ENCODE data around the gene TIPARP. TPM values are rescaled to one million over a fixed set of nuclear protein-coding genes. Genes with fewer than 3 reads are reported as not detected.
"Not testable (repeated sequence)": the region's sequence is repeated elsewhere in the genome, so short reads cannot be mapped to it uniquely, and the experiment has no call there.

Gene TIPARP
- total RNA-seq, 1 donor = 67.1 TPM

DNA sequence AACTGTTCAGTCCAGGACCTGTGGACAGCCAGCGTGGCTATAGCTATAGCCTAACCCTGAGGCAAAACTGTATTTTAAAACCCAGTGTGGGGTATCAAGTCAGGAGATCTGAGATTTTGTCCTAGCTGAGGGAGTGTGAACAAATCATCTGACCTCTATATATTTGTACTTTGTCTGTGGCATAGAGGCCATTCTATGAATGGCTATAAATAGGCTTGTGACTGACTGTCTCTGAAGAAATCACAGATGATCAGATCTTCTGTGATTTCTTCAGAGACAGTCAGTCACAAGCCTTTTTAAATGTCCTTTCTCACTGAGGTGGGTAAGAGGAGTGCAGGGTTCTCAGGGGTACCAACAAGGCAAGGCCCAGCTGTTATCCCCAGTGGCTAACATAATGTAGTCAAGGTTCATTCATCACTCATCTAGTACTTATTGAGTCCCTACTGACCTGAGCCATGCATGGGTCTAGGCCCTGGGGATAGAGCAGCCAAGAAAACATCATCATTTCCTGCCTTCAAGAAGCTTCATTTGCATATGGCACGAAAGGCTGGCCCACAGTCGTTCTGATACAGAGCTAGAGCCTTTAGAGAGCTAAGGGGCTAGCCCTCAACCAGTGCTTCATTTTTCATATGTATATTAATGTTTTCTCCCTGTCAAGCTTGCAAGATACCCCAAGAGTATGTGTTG lies 53.3 kb downstream of the TIPARP start:
- DNase-seq (ENCODE audit: low read depth) = no peak
- TF ChIP-seq, protein P1, sequence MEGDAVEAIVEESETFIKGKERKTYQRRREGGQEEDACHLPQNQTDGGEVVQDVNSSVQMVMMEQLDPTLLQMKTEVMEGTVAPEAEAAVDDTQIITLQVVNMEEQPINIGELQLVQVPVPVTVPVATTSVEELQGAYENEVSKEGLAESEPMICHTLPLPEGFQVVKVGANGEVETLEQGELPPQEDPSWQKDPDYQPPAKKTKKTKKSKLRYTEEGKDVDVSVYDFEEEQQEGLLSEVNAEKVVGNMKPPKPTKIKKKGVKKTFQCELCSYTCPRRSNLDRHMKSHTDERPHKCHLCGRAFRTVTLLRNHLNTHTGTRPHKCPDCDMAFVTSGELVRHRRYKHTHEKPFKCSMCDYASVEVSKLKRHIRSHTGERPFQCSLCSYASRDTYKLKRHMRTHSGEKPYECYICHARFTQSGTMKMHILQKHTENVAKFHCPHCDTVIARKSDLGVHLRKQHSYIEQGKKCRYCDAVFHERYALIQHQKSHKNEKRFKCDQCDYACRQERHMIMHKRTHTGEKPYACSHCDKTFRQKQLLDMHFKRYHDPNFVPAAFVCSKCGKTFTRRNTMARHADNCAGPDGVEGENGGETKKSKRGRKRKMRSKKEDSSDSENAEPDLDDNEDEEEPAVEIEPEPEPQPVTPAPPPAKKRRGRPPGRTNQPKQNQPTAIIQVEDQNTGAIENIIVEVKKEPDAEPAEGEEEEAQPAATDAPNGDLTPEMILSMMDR (IDR thresholded peaks at IDR 0.05; ENCODE audit: insufficient read depth, low read length) = no peak
- no peak overlapping the region for H3K4me3 ChIP-seq (ENCODE audit: low read depth, low read length)

DNA sequence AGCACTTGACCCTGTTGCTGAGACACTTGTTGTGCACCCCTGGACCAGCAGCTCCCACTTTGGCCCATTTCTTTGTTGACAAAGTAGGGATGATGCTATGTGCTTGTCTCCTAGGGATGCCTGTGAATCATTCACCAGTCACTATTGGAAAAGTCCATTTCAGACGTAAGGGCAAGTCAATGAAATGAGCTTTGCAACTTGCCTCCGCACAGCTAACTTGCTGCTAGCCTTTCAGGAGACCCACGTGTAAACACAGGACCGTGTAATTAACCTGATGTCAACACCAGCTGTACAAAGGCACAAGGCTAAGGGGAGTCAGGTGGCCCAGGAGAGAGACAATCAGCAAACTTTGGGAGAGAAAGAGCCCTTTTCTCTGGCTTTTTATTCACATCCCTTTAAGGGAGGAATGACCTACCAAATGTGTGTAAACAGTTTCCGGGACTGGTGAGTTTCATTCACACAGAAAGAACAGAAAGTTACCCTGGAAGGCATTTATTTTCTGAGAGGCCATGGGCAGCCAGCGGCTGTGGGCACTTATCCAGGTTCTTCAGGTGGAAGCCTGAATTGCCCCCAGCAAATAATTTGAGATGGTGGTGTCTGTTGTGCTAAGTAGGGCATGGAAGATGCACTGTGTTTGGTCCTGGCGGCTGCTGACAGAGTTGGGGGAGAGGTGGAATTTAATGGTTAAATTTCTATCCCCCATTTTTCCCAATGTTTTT lies 54.0 kb downstream of the TIPARP start:
- no peak for DNase-seq (ENCODE audit: low read depth)
- no peak overlapping the region for H3K4me3 ChIP-seq (ENCODE audit: low read depth, low read length)
- TF ChIP-seq, protein P1 (IDR thresholded peaks at IDR 0.05; ENCODE audit: insufficient read depth, low read length) = no peak

DNA sequence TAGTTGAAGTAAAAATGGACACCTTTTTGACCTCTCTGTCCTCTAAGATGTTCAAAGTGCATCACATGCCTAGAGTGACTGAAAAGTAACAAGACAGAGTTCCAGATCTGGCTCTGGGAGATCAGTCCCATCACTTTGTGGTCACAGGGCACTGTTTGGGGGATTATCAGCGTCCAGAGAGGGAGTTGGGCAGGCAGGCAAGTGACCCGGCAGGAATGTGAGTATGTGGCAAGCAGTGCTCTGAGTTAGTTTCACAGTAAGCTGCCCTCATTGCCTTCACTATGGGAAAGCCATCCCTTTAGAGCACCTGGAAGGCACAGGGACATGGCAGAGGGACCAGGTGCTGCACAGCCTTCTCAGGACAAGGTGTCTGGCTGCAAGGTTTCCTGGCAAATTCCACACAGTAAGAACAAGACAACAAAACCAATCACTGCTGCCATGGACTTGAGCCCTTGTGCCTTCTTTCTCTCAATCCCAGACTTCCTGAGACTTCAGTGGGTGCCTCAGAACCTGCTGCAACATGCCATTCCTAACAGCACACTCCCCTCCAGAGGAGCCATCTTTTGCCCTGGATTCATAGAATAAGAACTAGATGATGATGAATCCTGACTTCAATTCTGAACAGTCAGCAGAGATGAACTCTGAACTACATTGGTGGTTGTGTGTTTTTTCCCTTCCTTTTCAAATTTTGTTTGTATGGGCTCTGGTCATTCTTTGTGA lies 55.2 kb downstream of the TIPARP start:
- DNase-seq (ENCODE audit: low read depth) = no peak
- H3K4me3 ChIP-seq (ENCODE audit: low read depth, low read length) = no peak overlapping the region
- TF ChIP-seq, protein P1 (IDR thresholded peaks at IDR 0.05; ENCODE audit: insufficient read depth, low read length) = no peak

DNA sequence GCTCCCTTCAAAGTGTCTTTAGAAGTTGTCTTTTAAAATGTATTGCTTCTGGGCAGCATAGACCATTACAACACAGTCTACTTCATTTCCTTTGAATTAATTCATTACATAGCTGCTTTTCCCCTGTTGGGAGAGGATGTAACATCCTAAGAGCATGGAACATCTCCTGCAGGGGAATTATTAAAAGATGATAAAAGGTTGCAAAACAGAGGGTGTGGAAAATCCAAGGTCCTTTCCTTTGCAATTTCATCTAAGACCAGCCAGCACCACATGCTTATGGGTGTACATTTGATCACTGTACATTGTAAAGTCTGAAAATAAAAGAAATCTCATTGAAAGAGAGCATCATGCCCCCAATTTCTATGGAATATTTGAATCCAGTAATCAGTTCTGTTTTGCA lies 57.4 kb downstream of the TIPARP start:
- no peak for DNase-seq (ENCODE audit: low read depth)
- H3K4me3 ChIP-seq (ENCODE audit: low read depth, low read length) = no peak overlapping the region
- TF ChIP-seq, protein P1 (IDR thresholded peaks at IDR 0.05; ENCODE audit: insufficient read depth, low read length) = no peak

DNA sequence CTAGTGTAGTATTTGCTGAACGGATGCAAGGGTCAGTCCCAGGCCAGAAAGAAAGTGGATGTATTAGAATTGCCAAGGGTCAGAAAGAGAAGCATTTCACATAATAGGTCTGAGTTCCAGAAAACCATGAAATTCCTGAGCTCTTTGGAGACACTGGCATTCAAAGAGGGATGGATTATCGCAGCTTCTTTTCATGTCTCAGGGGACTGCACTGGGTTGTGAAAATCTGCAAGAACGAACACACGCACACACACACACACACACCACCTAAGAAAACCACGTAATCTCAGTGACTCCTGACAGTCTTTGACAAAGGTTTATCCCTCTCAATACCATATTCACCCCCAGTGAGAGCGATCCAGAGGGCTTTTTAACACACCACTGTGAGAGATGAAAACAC lies 57.9 kb downstream of the TIPARP start:
- TF ChIP-seq, protein P1 (IDR thresholded peaks at IDR 0.05; ENCODE audit: insufficient read depth, low read length) = no peak
- DNase-seq (ENCODE audit: low read depth) = no peak
- no peak overlapping the region for H3K4me3 ChIP-seq (ENCODE audit: low read depth, low read length)

DNA sequence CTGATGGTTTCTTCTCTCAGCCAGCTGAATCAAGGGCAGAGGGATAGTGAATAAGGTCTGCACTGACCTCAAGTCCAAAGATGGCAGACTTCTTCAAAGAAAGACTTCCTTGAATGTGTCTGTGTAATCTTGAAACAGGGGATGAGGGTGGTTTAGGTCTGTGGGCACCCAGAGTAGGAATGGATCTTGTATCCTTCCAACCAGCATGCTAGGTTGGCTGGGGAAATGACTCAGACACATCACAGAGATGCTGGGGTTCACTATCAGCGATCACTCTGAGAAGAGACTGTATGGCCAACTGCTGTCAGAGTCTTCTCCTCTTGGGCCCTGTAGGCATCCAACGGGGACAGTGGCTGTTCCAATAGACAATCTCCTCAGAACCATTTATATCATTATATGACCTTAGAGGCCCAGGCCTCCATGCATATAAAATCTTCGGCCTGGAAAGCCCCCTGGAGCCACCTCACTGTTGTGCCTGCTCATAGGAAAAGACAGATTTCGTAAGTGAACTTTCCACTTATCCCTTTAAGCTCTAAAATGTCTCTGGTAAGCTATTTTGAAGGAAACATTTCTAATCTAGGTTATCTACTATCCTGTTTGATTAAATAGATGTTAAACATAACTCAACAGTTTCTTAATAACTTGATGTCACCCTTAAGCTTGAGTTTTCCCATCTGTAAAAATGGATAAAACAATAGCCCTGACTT lies 58.5 kb downstream of the TIPARP start:
- no peak overlapping the region for H3K4me3 ChIP-seq (ENCODE audit: low read depth, low read length)
- DNase-seq (ENCODE audit: low read depth) = no peak
- TF ChIP-seq, protein P1 (IDR thresholded peaks at IDR 0.05; ENCODE audit: insufficient read depth, low read length) = no peak

DNA sequence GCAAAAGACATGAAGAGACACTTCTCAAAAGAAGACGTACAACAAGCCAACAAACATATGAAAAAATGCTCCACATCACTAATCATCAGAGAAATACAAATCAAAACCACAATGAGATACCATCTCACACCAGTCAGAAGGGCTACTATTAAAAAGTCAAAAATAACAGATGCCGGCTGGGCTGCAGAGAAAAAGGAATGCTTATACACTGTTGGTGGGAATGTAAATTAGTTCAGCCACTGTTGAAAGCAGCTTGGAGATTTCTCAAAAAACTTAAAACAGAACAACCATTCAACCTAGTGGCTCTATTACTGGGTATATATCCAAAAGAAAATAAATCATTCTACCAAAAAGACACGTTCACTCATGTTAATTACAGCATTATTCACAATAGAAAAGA lies 60.3 kb downstream of the TIPARP start:
- not testable (repeated sequence) for H3K4me3 ChIP-seq (ENCODE audit: low read depth, low read length); DNase-seq (ENCODE audit: low read depth)

All from fibroblast of the aortic adventitia (primary cell).